DOHH2 (cell line): ENCODE results near the gene SMARCC2.
A peak's percentile ranks its signal among the peaks of the same experiment; 100 is the strongest.

ENCODE experiments used
- H3F3A ChIP-seq: fragments of 200-600 bp; sonication (generic), shearing (Covaris generic); 2 replicates; pipeline ENCODE4 v1.6.0; 2016; ENCODE audit warnings: antibody characterized with exemption, mild to moderate bottlenecking; ENCODE audit not compliant: control insufficient read depth, insufficient read depth
- H3K27ac ChIP-seq: fragments of 200-600 bp; sonication (generic); 2 replicates; pipeline ENCODE4 v1.5.1; 2014; ENCODE audit warnings: low read depth, mild to moderate bottlenecking, low read length, moderate library complexity
- H3K27me3 ChIP-seq: fragments of 200-600 bp; sonication (generic); 2 replicates; pipeline ENCODE4 v1.6.1; 2014; ENCODE audit warnings: mild to moderate bottlenecking, low read length, mixed read lengths; ENCODE audit not compliant: control insufficient read depth
- H3K36me3 ChIP-seq: fragments of 200-600 bp; sonication (generic); 2 replicates; pipeline ENCODE4 v1.6.1; 2014; ENCODE audit warnings: mild to moderate bottlenecking, low read length, moderate library complexity, mixed read lengths; ENCODE audit not compliant: control insufficient read depth
- H3K4me1 ChIP-seq: fragments of 200-600 bp; sonication (generic); 2 replicates; pipeline ENCODE4 v1.6.1; 2014; ENCODE audit warnings: mild to moderate bottlenecking, low read length, mixed read lengths; ENCODE audit not compliant: control insufficient read depth
- H3K4me2 ChIP-seq: fragments of 200-600 bp; sonication (generic); 2 replicates; pipeline ENCODE4 v1.6.0; 2014; ENCODE audit warnings: mild to moderate bottlenecking, low read length, moderate library complexity
- H3K4me3 ChIP-seq: fragments of 200-600 bp; sonication (generic); 2 replicates; pipeline ENCODE4 v1.5.1; 2014; ENCODE audit warnings: mild to moderate bottlenecking, low read length, mixed read lengths
- H3K79me2 ChIP-seq: fragments of 200-600 bp; sonication (generic); 2 replicates; pipeline ENCODE4 v1.6.1; 2014; ENCODE audit warnings: mild to moderate bottlenecking, low read length, mixed read lengths; ENCODE audit not compliant: control insufficient read depth
- H3K9me2 ChIP-seq: fragments of 200-600 bp; sonication (generic); replicated peaks from 2 replicates; pipeline ENCODE4 v1.6.1; 2014; ENCODE audit warnings: mild to moderate bottlenecking, low read length, mixed read lengths; ENCODE audit not compliant: control insufficient read depth
- H3K9me3 ChIP-seq: fragments of 200-600 bp; sonication (generic); 2 replicates; pipeline ENCODE4 v1.6.1; 2014; ENCODE audit warnings: antibody characterized with exemption, low read length, mixed read lengths; ENCODE audit not compliant: control insufficient read depth, insufficient read depth
- H4K20me1 ChIP-seq: fragments of 200-600 bp; sonication (generic); 2 replicates; pipeline ENCODE4 v1.6.0; 2014; ENCODE audit warnings: low read depth, mild to moderate bottlenecking, antibody characterized with exemption, low read length, moderate library complexity; ENCODE audit not compliant: control insufficient read depth, insufficient read depth
- EZH2phosphoT487 ChIP-seq: fragments of 200-600 bp; sonication (generic); IDR thresholded peaks from 2 replicates; pipeline ENCODE4 v1.6.1; 2017; ENCODE audit warnings: borderline replicate concordance, mild to moderate bottlenecking, antibody characterized with exemption, low read length, moderate library complexity, mixed read lengths
- TF ChIP-seq, protein P1 (sequence below): fragments of 200-600 bp; sonication (generic); IDR thresholded peaks from one replicate; pipeline ENCODE4 v1.5.1; 2014; ENCODE audit warnings: antibody characterized with exemption, mild to moderate bottlenecking, low read depth, low read length; ENCODE audit not compliant: poor library complexity, severe bottlenecking

SMARCC2 gene

DNA sequence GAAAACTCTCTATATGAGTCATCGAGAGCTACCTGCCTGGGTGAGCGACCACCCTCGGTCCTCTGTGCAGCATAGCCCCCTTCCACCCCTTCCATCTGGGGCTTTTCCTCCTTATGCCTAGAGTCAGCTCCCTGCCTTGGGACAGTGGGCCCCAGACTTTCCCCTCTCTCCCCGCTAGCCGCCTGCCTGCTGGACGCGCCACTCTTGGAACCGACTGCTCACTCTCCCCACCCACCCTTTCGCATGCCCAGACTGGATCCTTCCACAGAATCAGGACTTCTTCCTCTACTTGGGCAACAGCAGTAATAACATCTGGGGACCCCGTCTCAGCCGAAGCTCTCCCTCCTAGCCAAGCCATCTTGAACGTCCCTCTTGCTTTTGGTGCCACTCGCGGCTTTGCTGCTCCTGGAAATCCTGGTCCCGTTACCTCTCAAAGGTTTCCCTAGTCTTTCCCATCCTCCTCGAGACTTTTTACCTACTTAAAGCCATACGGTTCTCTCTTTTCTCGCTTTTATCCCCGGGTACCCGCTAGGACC is 60.5 kb downstream of the SMARCC2 start:
- Histone ChIP-seq H4K20me1 (no peaks in the 10 kb centered on the region), H3K4me3 (peak overlapping the region; percentile 90), H3K27ac (peak overlapping the region; percentile 53), H3K4me1 (peaks cover 52% of the 10 kb centered on the region), H3F3A (peaks cover 28% of the 10 kb centered on the region), H3K9me2 (no peaks in the 10 kb centered on the region), H3K36me3 (peaks cover 36% of the 10 kb centered on the region), H3K79me2 (peaks cover 40% of the 10 kb centered on the region), H3K4me2 (peak overlapping the region; percentile 85), H3K27me3 (no peaks in the 10 kb centered on the region), H3K9me3 (peaks cover 5% of the 10 kb centered on the region; the same call in 1 of the 2 replicates)
- no peak for TF ChIP-seq EZH2phosphoT487
- TF ChIP-seq, protein P1, sequence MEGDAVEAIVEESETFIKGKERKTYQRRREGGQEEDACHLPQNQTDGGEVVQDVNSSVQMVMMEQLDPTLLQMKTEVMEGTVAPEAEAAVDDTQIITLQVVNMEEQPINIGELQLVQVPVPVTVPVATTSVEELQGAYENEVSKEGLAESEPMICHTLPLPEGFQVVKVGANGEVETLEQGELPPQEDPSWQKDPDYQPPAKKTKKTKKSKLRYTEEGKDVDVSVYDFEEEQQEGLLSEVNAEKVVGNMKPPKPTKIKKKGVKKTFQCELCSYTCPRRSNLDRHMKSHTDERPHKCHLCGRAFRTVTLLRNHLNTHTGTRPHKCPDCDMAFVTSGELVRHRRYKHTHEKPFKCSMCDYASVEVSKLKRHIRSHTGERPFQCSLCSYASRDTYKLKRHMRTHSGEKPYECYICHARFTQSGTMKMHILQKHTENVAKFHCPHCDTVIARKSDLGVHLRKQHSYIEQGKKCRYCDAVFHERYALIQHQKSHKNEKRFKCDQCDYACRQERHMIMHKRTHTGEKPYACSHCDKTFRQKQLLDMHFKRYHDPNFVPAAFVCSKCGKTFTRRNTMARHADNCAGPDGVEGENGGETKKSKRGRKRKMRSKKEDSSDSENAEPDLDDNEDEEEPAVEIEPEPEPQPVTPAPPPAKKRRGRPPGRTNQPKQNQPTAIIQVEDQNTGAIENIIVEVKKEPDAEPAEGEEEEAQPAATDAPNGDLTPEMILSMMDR: no peak

DNA sequence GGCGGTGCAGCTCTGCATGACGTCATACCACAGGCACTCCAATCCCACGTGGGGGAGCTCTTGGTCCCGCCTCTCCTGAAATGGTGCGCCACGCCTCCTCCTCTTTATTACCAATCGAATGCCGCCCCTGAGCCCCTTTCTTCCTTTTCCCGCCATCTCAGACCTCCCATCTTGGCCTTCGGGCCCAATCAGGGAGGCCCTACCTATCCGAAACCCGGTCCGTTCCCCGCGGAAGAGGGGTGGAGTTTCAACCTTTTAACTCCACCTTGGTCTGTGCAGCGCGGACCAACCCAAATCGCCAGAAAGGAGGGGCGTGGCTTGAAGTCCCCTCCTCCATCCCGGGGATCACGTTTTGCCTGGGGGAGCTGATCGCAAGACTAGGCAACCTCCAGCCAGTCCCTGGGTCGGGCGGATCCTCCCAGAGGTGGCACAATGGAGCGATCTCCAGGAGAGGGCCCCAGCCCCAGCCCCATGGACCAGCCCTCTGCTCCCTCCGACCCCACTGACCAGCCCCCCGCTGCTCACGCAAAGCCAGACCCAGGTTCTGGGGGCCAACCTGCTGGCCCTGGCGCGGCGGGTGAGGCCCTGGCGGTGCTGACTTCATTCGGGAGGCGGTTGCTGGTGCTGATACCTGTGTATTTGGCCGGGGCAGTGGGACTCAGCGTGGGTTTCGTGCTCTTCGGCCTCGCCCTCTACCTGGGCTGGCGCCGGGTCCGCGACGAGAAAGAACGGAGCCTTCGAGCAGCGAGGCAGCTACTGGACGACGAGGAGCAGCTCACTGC is 61.2 kb downstream of the SMARCC2 start, which contains the start of gene ESYT1:
Gene ESYT1, plus strand, starts transcription at position 380 of the 782 bp plus-strand sequence. Its CDS starts 53 bp downstream, at position 433.
- TF ChIP-seq EZH2phosphoT487: no peak
- TF ChIP-seq, protein P1: no peak
- Histone ChIP-seq H3K9me3 (peaks cover 5% of the 10 kb centered on the region; the same call in 1 of the 2 replicates), H4K20me1 (no peaks in the 10 kb centered on the region), H3K79me2 (peaks cover 40% of the 10 kb centered on the region), H3K9me2 (no peaks in the 10 kb centered on the region), H3K36me3 (peaks cover 29% of the 10 kb centered on the region), H3K27me3 (no peaks in the 10 kb centered on the region), H3K4me1 (peaks cover 54% of the 10 kb centered on the region), H3K4me2 (peak within 1 kb of the TSS; percentile 93), H3K27ac (peak within 1 kb of the TSS; percentile 82), H3K4me3 (peak within 1 kb of the TSS; percentile 90), H3F3A (peaks cover 28% of the 10 kb centered on the region)

DNA sequence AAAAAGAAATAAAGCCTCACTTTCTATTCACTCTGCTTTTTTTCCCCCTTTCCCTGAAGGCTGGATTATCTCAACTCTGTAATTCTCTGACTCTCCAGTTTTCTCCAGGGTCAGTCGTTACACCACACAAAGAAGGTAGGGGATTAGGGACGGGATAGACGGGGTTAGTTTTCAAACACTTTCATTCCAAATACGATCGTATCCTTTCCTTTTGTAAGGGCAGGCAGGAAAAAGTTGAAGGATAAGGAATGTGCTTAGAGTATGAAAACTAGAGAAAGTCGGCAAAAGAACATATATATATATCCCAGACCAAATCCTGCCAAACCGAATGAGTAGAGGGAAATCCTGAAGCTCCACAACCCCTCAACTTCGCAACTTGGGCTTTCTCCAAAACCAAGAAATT is 61.8 kb downstream of the SMARCC2 start:
- peak overlapping the region; percentile 82 for H3K27ac ChIP-seq
- H3K4me1 ChIP-seq: peaks cover 54% of the 10 kb centered on the region
- peak overlapping the region; percentile 75 for H3K4me3 ChIP-seq
- no peaks in the 10 kb centered on the region for H3K9me2 ChIP-seq
- TF ChIP-seq, protein P1: no peak
- TF ChIP-seq EZH2phosphoT487: no peak
- peaks cover 26% of the 10 kb centered on the region for H3K36me3 ChIP-seq
- H3F3A ChIP-seq: peaks cover 28% of the 10 kb centered on the region
- H3K27me3 ChIP-seq: no peaks in the 10 kb centered on the region
- peaks cover 40% of the 10 kb centered on the region for H3K79me2 ChIP-seq
- H4K20me1 ChIP-seq: no peaks in the 10 kb centered on the region
- peak overlapping the region; percentile 93 for H3K4me2 ChIP-seq
- H3K9me3 ChIP-seq: peaks cover 5% of the 10 kb centered on the region; the same call in 1 of the 2 replicates
